HG03457 (cell line): ENCODE data around the gene LUZP2.
A peak's percentile ranks its signal among the peaks of the same experiment; 100 is the strongest.

Experiments
- ATAC-seq: cut with Tn5 transposase; IDR thresholded peaks from one replicate; pipeline ENCODE4 v1.9.1; 2021; ENCODE audit warnings: moderate number of reproducible peaks; ENCODE audit not compliant: unreplicated experiment

LUZP2 gene

GRCh38 chr11:24496736-24497725, at the start of gene LUZP2:
Gene LUZP2 (plus strand): TSS chr11:24497053.
- no peak for ATAC-seq

DNA sequence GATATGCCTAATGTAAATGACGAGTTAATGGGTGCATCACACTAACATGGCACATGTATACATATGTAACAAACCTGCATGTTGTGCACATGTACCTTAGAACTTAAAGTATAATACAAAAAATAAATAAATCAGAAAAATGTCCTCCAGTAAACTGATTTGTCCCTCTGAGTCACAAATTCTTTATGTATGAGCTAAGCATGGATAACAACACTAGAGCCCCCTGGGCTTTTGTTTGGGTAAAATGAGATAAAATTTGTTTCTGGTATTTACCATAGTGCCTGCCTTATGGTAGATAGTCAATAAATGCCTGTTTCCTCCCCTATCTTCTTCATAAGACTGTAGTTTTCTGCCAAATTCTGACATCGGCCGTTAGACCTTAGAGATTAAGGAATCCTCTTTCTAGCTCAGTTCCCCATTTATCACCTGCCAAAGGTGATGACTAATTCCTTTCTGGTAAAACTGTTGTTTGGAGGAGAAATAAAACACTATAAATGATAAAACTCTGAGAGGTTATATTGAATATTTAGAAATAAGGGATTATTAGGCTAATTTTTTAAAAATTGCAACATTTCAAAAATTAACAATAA, 43.6 kb upstream of the LUZP2 start:
- no peak for ATAC-seq

DNA sequence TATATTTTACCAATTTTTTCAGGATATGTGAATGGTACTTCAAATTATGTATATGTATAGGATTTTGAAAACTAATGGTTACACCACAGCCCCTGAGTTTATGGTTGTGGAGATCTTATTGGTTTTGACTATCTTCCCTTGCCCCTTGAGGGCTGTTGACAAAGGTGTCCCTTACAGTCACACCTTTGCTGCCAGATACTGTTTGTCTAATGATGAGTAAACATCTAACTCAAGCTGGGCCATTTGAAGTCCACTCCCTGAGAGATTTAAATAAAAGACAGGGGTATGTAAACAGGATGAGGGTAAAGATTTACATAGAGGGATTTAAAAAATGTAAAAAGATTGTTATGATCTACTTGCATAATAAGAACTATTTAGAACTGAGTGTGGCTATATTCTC, 38.9 kb upstream of the LUZP2 start:
- no peak for ATAC-seq

DNA sequence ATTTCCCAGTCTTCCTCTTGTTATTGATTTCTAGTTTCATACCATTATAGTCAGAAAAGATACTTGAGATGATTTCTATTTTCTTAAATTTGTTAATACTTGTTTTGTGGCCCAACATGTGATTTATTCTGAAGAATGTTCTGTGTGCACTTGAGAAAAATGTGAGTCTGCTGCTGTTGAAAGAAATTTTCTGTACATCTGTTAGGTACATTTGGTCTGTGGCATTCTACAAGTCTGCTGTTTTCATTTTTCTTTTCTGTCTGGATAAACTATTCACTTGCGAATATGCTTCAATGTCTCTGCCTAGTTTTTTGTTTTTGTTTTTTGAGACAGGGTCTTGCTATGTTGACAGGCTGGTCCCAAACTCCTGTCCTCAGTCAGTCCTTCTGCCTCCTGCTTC, 26.4 kb upstream of the LUZP2 start:
- ATAC-seq = no peak

GRCh38 chr11:24471084-24471483, 25.8 kb upstream of the LUZP2 start:
- no peak for ATAC-seq

- ATAC-seq = no peak
Observed at GRCh38 chr11:24478718-24479117, 18.1 kb upstream of the LUZP2 start.

- ATAC-seq = no peak
Observed at GRCh38 chr11:24489477-24489876, 7.4 kb upstream of the LUZP2 start.

- no peak for ATAC-seq
Observed at GRCh38 chr11:24496386-24496735, 492 bp upstream of the LUZP2 start.

DNA sequence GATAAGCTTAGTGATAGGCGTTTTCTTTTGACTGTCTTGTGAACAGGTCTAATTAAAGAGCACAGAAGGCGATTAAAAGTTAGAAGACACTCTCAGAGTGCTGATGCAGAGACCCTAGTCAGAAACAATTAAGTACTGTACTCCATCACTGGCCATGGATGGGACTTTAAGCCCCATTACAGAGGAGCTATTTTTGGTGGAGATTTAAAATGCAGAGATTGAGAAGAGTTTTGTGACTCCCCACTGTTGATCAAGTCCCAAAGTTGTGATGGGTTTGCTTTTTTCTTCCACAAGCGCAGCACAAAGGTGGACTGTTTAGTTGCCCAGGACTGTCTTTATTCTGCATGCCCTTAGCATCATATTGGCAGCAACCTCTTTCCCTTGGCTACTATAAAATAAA, 978 bp downstream of the LUZP2 start:
- no peak for ATAC-seq

DNA sequence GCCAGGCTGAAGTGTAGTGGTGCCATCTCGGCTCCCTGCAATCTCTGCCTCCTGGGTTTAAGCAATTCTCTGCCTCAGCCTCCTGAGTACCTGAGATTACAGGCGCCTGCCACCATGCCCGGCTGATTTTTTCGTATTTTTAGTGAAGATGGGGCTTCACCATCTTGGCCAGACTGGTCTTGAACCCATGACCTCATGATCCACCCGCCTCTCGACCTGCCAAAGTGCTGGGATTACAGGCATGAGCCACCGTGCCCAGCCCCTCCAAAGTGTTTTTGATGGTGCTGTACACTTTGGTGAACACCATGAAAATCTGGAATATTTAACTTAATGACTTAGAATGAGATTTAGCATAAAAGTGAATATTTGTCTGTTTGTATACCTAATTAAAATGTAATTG, 5.6 kb downstream of the LUZP2 start:
- no peak for ATAC-seq

DNA sequence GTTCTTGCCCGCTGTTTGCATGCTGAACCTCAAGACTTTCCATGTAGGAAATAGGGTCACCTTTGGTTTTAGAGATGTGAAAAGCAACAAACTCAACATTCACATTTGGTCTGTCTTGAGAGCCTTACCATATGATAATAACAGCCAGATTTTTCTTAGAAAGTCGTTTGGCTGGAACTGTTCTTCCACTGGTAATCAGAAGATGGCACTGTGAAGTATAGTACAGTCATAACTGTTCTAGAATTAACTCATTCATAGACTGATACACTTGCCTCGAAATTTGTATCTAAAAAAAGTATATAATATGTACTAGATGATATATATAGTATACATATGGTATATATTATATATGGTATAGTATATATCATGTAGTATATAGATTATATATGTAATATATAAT, 12.3 kb downstream of the LUZP2 start:
- ATAC-seq = peak; percentile 70

DNA sequence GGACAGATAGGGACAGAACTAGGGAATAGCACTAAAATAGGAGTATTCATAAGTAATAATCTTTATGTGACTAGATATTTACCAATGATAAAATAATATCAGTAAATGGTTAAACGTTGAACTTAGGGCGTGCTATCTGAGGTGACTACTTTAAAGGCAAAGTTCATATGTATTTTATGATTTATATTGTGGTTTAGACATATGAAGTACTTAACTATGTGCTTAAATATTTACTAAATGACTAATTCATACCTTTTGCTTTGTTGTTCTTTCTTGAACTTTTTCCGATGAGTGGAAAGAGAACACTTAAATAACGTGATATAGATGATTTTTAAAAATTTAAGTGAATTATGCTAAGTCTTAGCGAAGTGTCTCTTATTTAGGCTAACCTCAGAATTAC, 14.7 kb downstream of the LUZP2 start:
- ATAC-seq = no peak

DNA sequence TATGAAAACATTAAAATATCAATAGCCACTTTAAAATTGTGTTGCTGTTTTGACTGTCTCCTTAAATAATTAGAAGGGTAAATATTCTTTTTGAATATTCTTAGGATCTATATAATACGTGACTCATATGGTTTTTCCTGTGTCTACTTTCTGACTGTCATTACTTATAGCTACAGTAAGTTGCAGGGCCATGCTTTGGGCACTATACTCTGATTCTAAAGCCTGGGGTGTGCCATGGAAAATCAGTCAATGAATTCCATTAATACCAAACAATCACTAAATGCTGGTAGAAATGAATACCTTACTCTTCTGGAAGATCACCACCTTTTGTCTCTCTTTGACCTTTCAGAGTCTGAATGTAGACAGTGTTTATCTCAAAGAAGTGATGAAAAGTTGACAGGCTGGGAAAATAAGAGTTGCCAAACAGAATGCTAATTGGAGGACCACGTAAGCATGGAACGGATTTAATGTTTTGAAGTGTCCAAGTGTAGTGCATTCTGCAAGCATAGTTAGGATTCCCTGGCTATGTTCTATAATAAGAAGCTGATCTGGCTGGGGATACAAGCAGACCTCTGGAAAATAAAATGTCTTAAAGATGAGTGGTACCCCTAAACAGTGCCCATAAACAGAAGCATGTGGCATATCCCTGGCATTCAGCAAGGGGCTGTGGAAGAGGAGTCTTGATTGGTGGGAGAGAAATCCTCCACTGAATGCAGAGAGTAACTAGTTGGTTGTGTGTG, 16.8 kb downstream of the LUZP2 start:
- no peak for ATAC-seq

DNA sequence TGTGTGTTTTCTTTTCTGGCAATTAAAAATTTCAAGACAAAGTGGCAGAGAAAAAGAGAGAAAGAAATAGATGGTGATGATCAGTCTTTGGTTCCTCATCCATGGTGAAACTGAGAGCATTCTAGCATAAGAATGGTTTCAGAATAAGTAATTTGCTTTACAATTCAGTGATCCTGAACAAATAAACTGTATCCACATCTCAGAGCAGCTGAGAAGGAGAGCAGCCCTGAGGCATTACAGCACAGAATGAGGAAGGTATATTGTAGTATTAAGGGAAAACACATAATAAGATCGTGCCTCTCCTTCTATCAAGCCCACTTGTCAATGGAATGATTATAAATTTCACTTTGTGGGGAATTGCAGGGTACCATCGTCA, 17.4 kb downstream of the LUZP2 start:
- peak; percentile 90 for ATAC-seq

GRCh38 chr11:24515632-24516031, 18.8 kb downstream of the LUZP2 start:
- no peak for ATAC-seq

GRCh38 chr11:24516638-24517037, 19.8 kb downstream of the LUZP2 start:
- ATAC-seq = no peak

DNA sequence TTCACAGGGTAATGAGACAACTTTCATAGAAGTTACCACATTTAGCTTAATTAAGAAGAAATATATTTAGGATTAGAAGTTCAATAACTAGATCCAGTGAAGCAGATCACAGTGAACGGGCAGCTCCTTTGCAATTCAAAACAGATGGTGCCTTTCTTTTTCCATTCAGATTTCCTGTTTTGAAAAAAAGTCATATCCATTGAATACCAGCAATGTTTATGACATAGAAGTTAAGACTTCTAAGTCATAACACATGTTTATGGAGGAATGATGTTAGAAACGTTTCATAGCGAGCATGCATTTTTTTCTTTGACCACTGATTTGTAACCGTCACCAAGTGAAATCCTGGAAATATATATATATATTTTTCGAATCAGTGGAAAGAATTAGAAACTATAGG, 24.7 kb downstream of the LUZP2 start:
- no peak for ATAC-seq

GRCh38 chr11:24524156-24524555, 27.3 kb downstream of the LUZP2 start:
- no peak for ATAC-seq

GRCh38 chr11:24531528-24531927, 34.7 kb downstream of the LUZP2 start:
- no peak for ATAC-seq

GRCh38 chr11:24543771-24544170, 46.9 kb downstream of the LUZP2 start:
- ATAC-seq = no peak

DNA sequence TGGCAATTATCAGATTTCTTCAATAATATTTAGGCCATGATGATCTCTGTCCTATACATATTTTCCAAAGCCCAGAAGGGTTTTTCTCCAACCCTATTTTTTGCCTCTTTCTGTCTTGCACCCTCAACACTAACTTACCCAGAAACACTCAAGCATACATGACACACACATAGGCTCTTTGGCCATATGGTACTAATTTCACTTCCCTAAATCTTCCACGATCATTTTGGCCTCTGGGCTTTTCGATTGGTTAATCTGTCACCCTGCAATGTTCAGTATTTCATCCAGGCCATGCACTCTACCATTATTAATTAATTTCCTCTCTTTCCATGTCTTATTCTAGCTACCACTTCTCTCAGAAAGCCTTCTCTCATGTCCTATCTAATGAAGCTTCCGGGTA, 59.8 kb downstream of the LUZP2 start:
- peak; percentile 90 for ATAC-seq

DNA sequence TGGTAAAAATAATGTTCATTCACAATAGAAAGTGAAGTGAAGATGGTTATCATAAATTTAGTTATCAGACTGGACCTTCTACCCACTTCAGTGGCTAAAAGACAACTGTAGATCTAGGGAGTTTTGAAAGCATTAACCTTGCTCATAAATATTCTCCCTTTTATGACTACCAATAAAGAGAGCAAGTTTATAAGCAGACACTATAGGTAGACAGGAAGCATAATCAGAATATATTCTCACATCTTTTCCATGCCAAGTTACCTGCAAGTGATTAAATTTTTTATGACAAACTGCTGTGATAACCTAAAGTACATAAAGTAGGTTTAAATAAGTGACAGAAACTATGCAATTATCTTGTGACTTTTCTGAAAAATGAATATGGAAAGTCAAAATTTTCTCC, 62.5 kb downstream of the LUZP2 start:
- no peak for ATAC-seq
